Measurements from ENCODE around the gene CPT1A. TPM values are rescaled to one million over a fixed set of nuclear protein-coding genes. Genes with fewer than 3 reads are reported as not detected.

The CPT1A gene
- total RNA-seq, 2 donors from 2014 or later: 33.3 to 55.2 TPM

GRCh38 chr11:68711114-68711513 lies 130.6 kb downstream of the CPT1A start:
- Histone ChIP-seq H3K9me3 (no peaks in the 10 kb centered on the region), H3K4me1 (replicated peaks) (no peaks in the 10 kb centered on the region), H3K4me3 (no peak overlapping the region), H3K27ac (no peak overlapping the region), H3K27me3 (replicated peaks; ENCODE audit: insufficient read depth) (no peaks in the 10 kb centered on the region), H3K36me3 (no peaks in the 10 kb centered on the region)
- DNase-seq (ENCODE audit: low spot score): no peak
- WGBS: 90% methylated on average over 8 of the region's 8 CpGs
- intact Hi-C loops (cut with DNase I): no loop called here
- TF ChIP-seq CTCF (IDR thresholded peaks at IDR 0.05): no peak

- Histone ChIP-seq H3K9me3 (no peaks in the 10 kb centered on the region), H3K36me3 (no peaks in the 10 kb centered on the region), H3K27ac (no peak overlapping the region), H3K4me3 (no peak overlapping the region), H3K4me1 (replicated peaks) (no peaks in the 10 kb centered on the region), H3K27me3 (replicated peaks; ENCODE audit: insufficient read depth) (no peaks in the 10 kb centered on the region)
- no peak for TF ChIP-seq POLR2A (IDR thresholded peaks at IDR 0.05)
- no peak for TF ChIP-seq POLR2AphosphoS5 (IDR thresholded peaks at IDR 0.05)
- TF ChIP-seq CTCF (IDR thresholded peaks at IDR 0.05): no peak
- intact Hi-C loops (cut with DNase I): no loop called here
- 60% methylated on average over 11 of the region's 11 CpGs for WGBS
- no peak for DNase-seq (ENCODE audit: low spot score)
These were observed 131.3 kb downstream of the CPT1A start for GRCh38 chr11:68710409-68710808.

- 90% methylated on average over 12 of the region's 12 CpGs for WGBS
- Histone ChIP-seq H3K27me3 (replicated peaks; ENCODE audit: insufficient read depth) (no peaks in the 10 kb centered on the region), H3K4me3 (no peak overlapping the region), H3K4me1 (replicated peaks) (no peaks in the 10 kb centered on the region), H3K27ac (no peak overlapping the region), H3K9me3 (no peaks in the 10 kb centered on the region), H3K36me3 (no peaks in the 10 kb centered on the region)
- no peak for DNase-seq (ENCODE audit: low spot score)
- TF ChIP-seq POLR2AphosphoS5 (IDR thresholded peaks at IDR 0.05) (no peak), POLR2A (IDR thresholded peaks at IDR 0.05) (no peak), CTCF (IDR thresholded peaks at IDR 0.05) (no peak)
- intact Hi-C loops (cut with DNase I): no loop called here
These were observed 132.7 kb downstream of the CPT1A start for GRCh38 chr11:68709062-68709461.

GRCh38 chr11:68707527-68707926 lies 134.2 kb downstream of the CPT1A start:
- no peaks in the 10 kb centered on the region for H3K9me3 ChIP-seq
- intact Hi-C loops (cut with DNase I): no loop called here
- H3K4me3 ChIP-seq: no peak overlapping the region
- H3K27me3 ChIP-seq (replicated peaks; ENCODE audit: insufficient read depth): no peaks in the 10 kb centered on the region
- no peaks in the 10 kb centered on the region for H3K4me1 ChIP-seq (replicated peaks)
- DNase-seq (ENCODE audit: low spot score): no peak
- 67% methylated on average over 7 of the region's 7 CpGs for WGBS
- H3K36me3 ChIP-seq: no peaks in the 10 kb centered on the region
- TF ChIP-seq POLR2A (IDR thresholded peaks at IDR 0.05): no peak
- no peak for TF ChIP-seq POLR2AphosphoS5 (IDR thresholded peaks at IDR 0.05)
- TF ChIP-seq CTCF (IDR thresholded peaks at IDR 0.05): no peak
- H3K27ac ChIP-seq: no peak overlapping the region

- 37% methylated on average over 16 of the region's 16 CpGs for WGBS
- Histone ChIP-seq H3K4me1 (replicated peaks) (no peaks in the 10 kb centered on the region), H3K4me3 (no peak overlapping the region), H3K9me3 (no peaks in the 10 kb centered on the region), H3K36me3 (no peaks in the 10 kb centered on the region), H3K27me3 (replicated peaks; ENCODE audit: insufficient read depth) (no peaks in the 10 kb centered on the region), H3K27ac (no peak overlapping the region)
- intact Hi-C loops (cut with DNase I): no loop called here
- no peak for DNase-seq (ENCODE audit: low spot score)
- TF ChIP-seq POLR2A (IDR thresholded peaks at IDR 0.05) (no peak), POLR2AphosphoS5 (IDR thresholded peaks at IDR 0.05) (no peak), CTCF (IDR thresholded peaks at IDR 0.05) (no peak)
These were observed 136.8 kb downstream of the CPT1A start for GRCh38 chr11:68704887-68705286.

Other genes with a start within 250 kb of the CPT1A start
- 1 to 10 TPM; 1.1 to 4.8 TPM for gene GAL, start 157.4 kb downstream of the CPT1A start, total RNA-seq
- gene TESMIN, start 90.4 kb downstream of the CPT1A start, total RNA-seq: 10 to 100 TPM; 20.6 to 24.5 TPM
- 10 to 100 TPM; 41.1 to 76.9 TPM for gene MRPL21, start 61.9 kb upstream of the CPT1A start, total RNA-seq
- gene IGHMBP2, start 62.0 kb upstream of the CPT1A start, total RNA-seq: 10 to 100 TPM; 17.3 to 34.0 TPM
- not detected for gene MRGPRD, start 139.1 kb upstream of the CPT1A start, total RNA-seq
- 10 to 100 TPM; 20.0 to 53.3 TPM for gene MRGPRF, start 171.3 kb upstream of the CPT1A start, total RNA-seq
- 10 to 100 TPM; 17.6 to 31.0 TPM for gene TPCN2, start 207.0 kb upstream of the CPT1A start, total RNA-seq

Measured in prostate gland (tissue), 2 donors.